GM19240 (cell line): ENCODE data around the gene EXOSC5.

Experiments
- DNase-seq: peaks from one replicate; pipeline ENCODE4 v3.0.0; 2011; ENCODE audit warnings: low spot score; ENCODE audit not compliant: insufficient read length

Gene EXOSC5

GRCh38 chr19:41426952-41427646, 29.9 kb upstream of the EXOSC5 start, which contains the start of gene B3GNT8:
B3GNT8 (minus strand) TSS chr19:41427374; CDS start chr19:41426778, 596 bp downstream.
- peak; percentile 37 for DNase-seq

- DNase-seq: no peak
Measured at GRCh38 chr19:41426116-41426841, 29.1 kb upstream of the EXOSC5 start.

GRCh38 chr19:41425174-41426115, 28.3 kb upstream of the EXOSC5 start:
- no peak for DNase-seq

GRCh38 chr19:41424335-41425173, 27.4 kb upstream of the EXOSC5 start:
- no peak for DNase-seq

GRCh38 chr19:41422955-41423354, 25.8 kb upstream of the EXOSC5 start:
- no peak for DNase-seq

- DNase-seq: no peak
Measured at GRCh38 chr19:41422456-41422855, 25.3 kb upstream of the EXOSC5 start.

- no peak for DNase-seq
Measured at GRCh38 chr19:41421973-41422372, 24.8 kb upstream of the EXOSC5 start.

- no peak for DNase-seq
Measured at GRCh38 chr19:41421314-41421713, 24.2 kb upstream of the EXOSC5 start.

GRCh38 chr19:41420101-41420880, 23.1 kb upstream of the EXOSC5 start:
- no peak for DNase-seq

- DNase-seq: no peak
Measured at GRCh38 chr19:41416194-41416674, 19.1 kb upstream of the EXOSC5 start.

- DNase-seq: no peak
Measured at GRCh38 chr19:41415154-41415571, 18.0 kb upstream of the EXOSC5 start.

- DNase-seq: no peak
Measured at GRCh38 chr19:41414461-41414860, 17.3 kb upstream of the EXOSC5 start.

GRCh38 chr19:41413947-41414346, 16.8 kb upstream of the EXOSC5 start:
- DNase-seq: no peak

- DNase-seq: no peak
Measured at GRCh38 chr19:41412953-41413352, 15.8 kb upstream of the EXOSC5 start.

GRCh38 chr19:41411968-41412265, 14.8 kb upstream of the EXOSC5 start:
- no peak for DNase-seq

GRCh38 chr19:41411100-41411967, 14.2 kb upstream of the EXOSC5 start:
- DNase-seq: no peak

GRCh38 chr19:41410336-41411054, 13.3 kb upstream of the EXOSC5 start:
- DNase-seq: no peak

- no peak for DNase-seq
Measured at GRCh38 chr19:41409288-41409687, 12.1 kb upstream of the EXOSC5 start.
